HCT116 (cell line): ENCODE results near the gene ITGA7. TPM values are rescaled to one million over a fixed set of nuclear protein-coding genes. Genes with fewer than 3 reads are reported as not detected.

Experiments
- ATAC-seq: fragments of 200-7000 bp; cut with Tn5 transposase; 2 replicates; pipeline ENCODE4 v1.9.1; 2020; ENCODE audit warnings: mild to moderate bottlenecking, moderate library complexity
- BruUV-seq: library from RNA; stranded (reverse); fragments of 400-500 nt; replicated peaks from 2 replicates; lab custom pipeline; 2021; lab: Mats Ljungman, UMichigan
- CTCF ChIA-PET: fragments of 300-600 bp; sonication (Branson Sonifier 250); formaldehyde crosslinking; loops from one replicate; lab custom pipeline; 2021; ENCODE audit warnings: antibody characterized with exemption; lab: Charles Lee
- POLR2A ChIA-PET: fragments of 300-600, 350-600 bp; sonication (Branson Sonifier 250); formaldehyde crosslinking; loops from one replicate; lab custom pipeline; 2021; ENCODE audit warnings: antibody characterized with exemption; lab: Charles Lee
- RAD21 ChIA-PET, 2 experiments: fragments of 300-600 bp; sonication (Branson Sonifier 250); formaldehyde crosslinking; loops; one replicate each; lab custom pipeline; 2023; ENCODE audit warnings: low total read pairs in 2 of 2; ENCODE audit not compliant: uncharacterized antibody in 2 of 2, unreplicated experiment in 2 of 2, low non-redundant PET in 1 of 2; lab: Charles Lee
- DNase-seq: peaks from one replicate; pipeline ENCODE4 v3.0.0-alpha.2; 2010; ENCODE audit warnings: low read depth, low spot score
- H2AFZ ChIP-seq: fragments of 200-600 bp; shearing (Covaris generic), sonication (generic); 2 replicates; pipeline ENCODE4 v1.6.1; 2017; ENCODE audit warnings: low read depth, mixed run types, mixed read lengths, antibody characterized with exemption, low read length; ENCODE audit not compliant: poor library complexity, severe bottlenecking
- H3K27ac ChIP-seq: 2 replicates; pipeline ENCODE4 v1.5.1; 2012; ENCODE audit warnings: low read depth, low read length
- H3K27me3 ChIP-seq: fragments of 200-600 bp; sonication (generic); 2 replicates; pipeline ENCODE4 v1.6.1; 2016; ENCODE audit warnings: mixed run types, low read length, mixed read lengths; ENCODE audit not compliant: insufficient read depth
- H3K36me3 ChIP-seq, 2 experiments: fragments of 200-500 bp in 1 of 2; fragments of 200-600 bp in 1 of 2; sonication (Bioruptor generic) in 1 of 2; sonication (generic) in 1 of 2; 2 replicates each; pipeline versions ENCODE4 v1.5.1 to v1.6.1; 2014 to 2016; ENCODE audit warnings: low read length in 2 of 2, inconsistent platforms in 1 of 2, mixed read lengths in 1 of 2, mixed run types in 1 of 2; ENCODE audit not compliant: insufficient read depth in 2 of 2, control insufficient read depth in 1 of 2
- H3K4me1 ChIP-seq, 2 experiments: fragments of 200-600 bp in 1 of 2; sonication (generic) in 1 of 2; 2 replicates each; pipeline versions ENCODE4 v1.5.1 to v1.6.1; 2012 to 2017; ENCODE audit warnings: low read length in 2 of 2, inconsistent platforms in 1 of 2, mild to moderate bottlenecking in 1 of 2, mixed read lengths in 1 of 2, mixed run types in 1 of 2, moderate library complexity in 1 of 2; ENCODE audit not compliant: insufficient read depth in 2 of 2, control insufficient read depth in 1 of 2
- H3K4me2 ChIP-seq: fragments of 200-600 bp; sonication (generic); 2 replicates; pipeline ENCODE4 v1.6.1; 2017; ENCODE audit warnings: mixed run types, low read length, mixed read lengths
- H3K4me3 ChIP-seq, 2 experiments: fragments of 200-600 bp in 1 of 2; sonication (generic) in 1 of 2; replicated peaks in 1 of 2; 2 replicates each; pipeline ENCODE4 v1.5.1; 2011 to 2016; ENCODE audit warnings: low read length in 2 of 2, control low read depth in 1 of 2, low read depth in 1 of 2, mild to moderate bottlenecking in 1 of 2, mixed read lengths in 1 of 2, mixed run types in 1 of 2
- H3K79me2 ChIP-seq: fragments of 200-600 bp; sonication (generic); 2 replicates; pipeline ENCODE4 v1.6.1; 2017; ENCODE audit warnings: mild to moderate bottlenecking, mixed run types, low read length, moderate library complexity, mixed read lengths; ENCODE audit not compliant: insufficient read depth
- H3K9ac ChIP-seq: fragments of 200-600 bp; sonication (generic); 2 replicates; pipeline ENCODE4 v1.6.1; 2016; ENCODE audit warnings: low read length, mixed read lengths
- H3K9me2 ChIP-seq: fragments of 200-600 bp; sonication (generic), shearing (Covaris generic); 2 replicates; pipeline ENCODE4 v1.6.1; 2017; ENCODE audit warnings: mixed run types, mild to moderate bottlenecking, moderate library complexity; ENCODE audit not compliant: insufficient read depth
- H3K9me3 ChIP-seq, 2 experiments: fragments of 200-500 bp in 1 of 2; fragments of 200-600 bp in 1 of 2; sonication (Bioruptor generic) in 1 of 2; sonication (generic) in 1 of 2; 2 replicates each; pipeline ENCODE4 v1.6.1; 2014 to 2017; ENCODE audit warnings: low read length in 2 of 2, mixed read lengths in 2 of 2, inconsistent platforms in 1 of 2, low read depth in 1 of 2, mild to moderate bottlenecking in 1 of 2, mixed run types in 1 of 2, moderate library complexity in 1 of 2; ENCODE audit not compliant: control insufficient read depth in 1 of 2, insufficient read depth in 1 of 2
- H4K20me1 ChIP-seq: fragments of 200-600 bp; sonication (generic), shearing (Covaris generic); 2 replicates; pipeline ENCODE4 v1.6.1; 2017; ENCODE audit warnings: mixed run types, mild to moderate bottlenecking, moderate library complexity; ENCODE audit not compliant: insufficient read depth
- EGR1 ChIP-seq: IDR thresholded peaks from 2 replicates; pipeline ENCODE4 v1.6.1; 2012; ENCODE audit warnings: low read depth
- EZH2 ChIP-seq: fragments of 200-600 bp; sonication (generic); IDR thresholded peaks from 2 replicates; pipeline ENCODE4 v1.6.1; 2017; ENCODE audit warnings: antibody characterized with exemption, mixed run types
- EZH2phosphoT487 ChIP-seq: fragments of 200-600 bp; IDR thresholded peaks from 2 replicates; pipeline ENCODE4 v1.6.1; 2018; ENCODE audit warnings: antibody characterized with exemption, borderline replicate concordance
- FOSL1 ChIP-seq: IDR thresholded peaks from 2 replicates; pipeline ENCODE4 v1.6.1; 2012; ENCODE audit warnings: low read depth
- JUND ChIP-seq: IDR thresholded peaks from 2 replicates; pipeline ENCODE4 v1.6.1; 2012
- POLR2A ChIP-seq: IDR thresholded peaks from 2 replicates; pipeline ENCODE4 v1.7.0; 2011; ENCODE audit warnings: borderline replicate concordance; ENCODE audit not compliant: insufficient read depth, insufficient read length; ENCODE audit errors: extremely low read depth
- POLR2AphosphoS5 ChIP-seq: IDR thresholded peaks from 2 replicates; pipeline ENCODE4 v1.6.1; 2011; ENCODE audit warnings: mild to moderate bottlenecking, low read depth, low read length, moderate library complexity
- RAD21 ChIP-seq: IDR thresholded peaks from 2 replicates; pipeline ENCODE4 v1.6.1; 2012; ENCODE audit warnings: low read depth, mild to moderate bottlenecking
- SP1 ChIP-seq: IDR thresholded peaks from 2 replicates; pipeline ENCODE4 v1.6.1; 2012; ENCODE audit warnings: low read depth
- SRF ChIP-seq: IDR thresholded peaks from 2 replicates; pipeline ENCODE4 v1.6.1; 2012; ENCODE audit warnings: low read depth
- TCF7L2 ChIP-seq: IDR thresholded peaks from 2 replicates; pipeline ENCODE4 v1.7.0; 2011; ENCODE audit warnings: borderline replicate concordance, inconsistent platforms; ENCODE audit not compliant: insufficient read depth, insufficient read length; ENCODE audit errors: extremely low read depth
- YY1 ChIP-seq: IDR thresholded peaks from 2 replicates; pipeline ENCODE4 v1.6.1; 2011; ENCODE audit warnings: low read length, low read depth, moderate library complexity, mild to moderate bottlenecking; ENCODE audit not compliant: insufficient replicate concordance; ENCODE audit errors: extremely low read depth
- ZFX ChIP-seq: fragments of 450-650 bp; IDR thresholded peaks from 2 replicates; pipeline ENCODE4 v1.6.1; 2017
- ZNF274 ChIP-seq: fragments of 200-500 bp; sonication (Bioruptor generic); IDR thresholded peaks from 2 replicates; pipeline ENCODE4 v1.6.1; 2014; ENCODE audit warnings: mild to moderate bottlenecking, low read depth, low read length, inconsistent platforms
- intact Hi-C: fragments of 100-400 bp; cut with micrococcal nuclease; formaldehyde crosslinking; loops from 2 replicates; pipeline ENCODE4 v1.10.0; 2022
- total RNA-seq: library from RNA; stranded (reverse); gene quantifications from one replicate; pipeline ENCODE4 v1.2.1, GENCODE V29; 2021; ENCODE audit not compliant: unreplicated experiment
- TF ChIP-seq, protein P1 (sequence below): IDR thresholded peaks from 2 replicates; pipeline ENCODE4 v1.6.1; 2012
- TF ChIP-seq, protein P2 (sequence below): IDR thresholded peaks from 2 replicates; pipeline ENCODE4 v1.6.1; 2012
- TF ChIP-seq, protein P3 (sequence below), 3 experiments: fragments of 200-600 bp in 1 of 3; sonication (generic) in 1 of 3; IDR thresholded peaks in 2 of 3; conservative IDR thresholded peaks in 1 of 3; 2 replicates each; pipeline ENCODE4 v1.5.1; 2012 to 2017; ENCODE audit warnings: low read depth in 2 of 3, low read length in 2 of 3, antibody characterized with exemption in 1 of 3, borderline replicate concordance in 1 of 3, control low read depth in 1 of 3, mild to moderate bottlenecking in 1 of 3, mixed read lengths in 1 of 3, mixed run types in 1 of 3, moderate library complexity in 1 of 3; ENCODE audit not compliant: insufficient read depth in 1 of 3
- TF ChIP-seq, protein P4 (sequence below): IDR thresholded peaks from 2 replicates; pipeline ENCODE4 v1.6.1; 2011; ENCODE audit warnings: mild to moderate bottlenecking, low read length, moderate library complexity; ENCODE audit not compliant: insufficient replicate concordance; ENCODE audit errors: extremely low read depth
- TF ChIP-seq, protein P5 (sequence below): IDR thresholded peaks from 2 replicates; pipeline ENCODE4 v1.6.1; 2012; ENCODE audit warnings: low read depth

ITGA7 gene
- total RNA-seq, 1 experiment from 2014 or later = 17.8 TPM

DNA sequence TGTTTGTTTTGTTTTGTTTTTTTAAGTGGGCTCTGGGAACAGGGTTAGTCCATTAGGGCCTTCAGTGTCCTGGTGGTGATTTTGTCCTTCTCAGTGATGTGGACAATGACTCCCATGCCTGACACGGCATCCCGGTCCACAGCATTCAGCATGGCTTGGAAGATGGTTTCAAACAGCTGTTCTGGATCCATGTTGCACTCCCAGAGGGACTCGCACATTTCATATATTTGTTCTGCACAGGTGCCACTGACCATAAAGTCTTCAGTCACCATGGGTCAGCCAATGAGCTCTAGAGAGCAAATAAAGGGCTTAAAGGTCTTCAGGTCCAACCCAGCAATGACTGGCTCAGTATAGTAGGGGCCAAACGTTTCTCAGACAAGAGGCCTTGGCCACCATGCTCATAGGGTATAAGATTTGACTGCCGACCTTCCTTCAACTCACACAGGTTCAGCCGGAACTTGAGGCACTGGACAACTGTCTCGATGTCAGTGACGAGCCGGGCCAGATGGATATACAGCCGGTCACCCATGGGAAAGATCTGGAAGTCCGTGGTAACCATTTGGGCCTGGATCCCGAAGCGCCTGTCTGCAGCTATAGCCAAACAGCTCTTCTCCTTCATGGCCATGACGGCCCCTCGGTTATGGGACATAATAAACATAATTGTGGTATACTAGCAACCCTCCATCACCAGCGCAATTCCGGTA, 53.0 kb downstream of the ITGA7 start:
- intact Hi-C loops = loop anchor here (10.0 kb wide), 1 partner anchor 140 kb away; no protein-coding TSS in a partner anchor
- no peaks in the 10 kb centered on the region for H4K20me1 ChIP-seq
- no peaks in the 10 kb centered on the region for H3K36me3 ChIP-seq
- no peaks in the 10 kb centered on the region for H3K79me2 ChIP-seq
- no peaks in the 10 kb centered on the region for H3K27me3 ChIP-seq
- no peak overlapping the region for H3K4me2 ChIP-seq
- no peaks in the 10 kb centered on the region for H3K9me2 ChIP-seq
- ATAC-seq = no peak
- ChIA-PET POLR2A (no interaction called here), CTCF (interaction anchor here (0.9 to 5.1 kb wide), 4 partner anchors 8 to 83 kb away, joined by 3 to 40 read pairs (median 18); no protein-coding TSS in a partner anchor), RAD21 (interaction anchor here in 1 of 2 experiments (0.9 kb wide), 1 partner anchor 9 kb away, joined by 3 read pairs; no protein-coding TSS in a partner anchor)
- no peaks in the 10 kb centered on the region for H3K4me1 ChIP-seq
- no peak for DNase-seq
- H3K4me3 ChIP-seq = no peak overlapping the region
- H3K27ac ChIP-seq = no peak overlapping the region
- no TSS peak for BruUV-seq
- H2AFZ ChIP-seq = no peak overlapping the region
- no peaks in the 10 kb centered on the region for H3K9me3 ChIP-seq
- H3K9ac ChIP-seq = no peak overlapping the region
- TF ChIP-seq YY1 (no peak), EGR1 (no peak), SP1 (no peak), EZH2 (no peak), FOSL1 (no peak), POLR2A (no peak), ZNF274 (no peak), TCF7L2 (no peak), SRF (no peak), EZH2phosphoT487 (no peak), JUND (no peak), ZFX (no peak), RAD21 (no peak), POLR2AphosphoS5 (no peak)
- TF ChIP-seq, protein P1, sequence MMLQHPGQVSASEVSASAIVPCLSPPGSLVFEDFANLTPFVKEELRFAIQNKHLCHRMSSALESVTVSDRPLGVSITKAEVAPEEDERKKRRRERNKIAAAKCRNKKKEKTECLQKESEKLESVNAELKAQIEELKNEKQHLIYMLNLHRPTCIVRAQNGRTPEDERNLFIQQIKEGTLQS = no peak
- TF ChIP-seq, protein P2, sequence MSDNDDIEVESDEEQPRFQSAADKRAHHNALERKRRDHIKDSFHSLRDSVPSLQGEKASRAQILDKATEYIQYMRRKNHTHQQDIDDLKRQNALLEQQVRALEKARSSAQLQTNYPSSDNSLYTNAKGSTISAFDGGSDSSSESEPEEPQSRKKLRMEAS = no peak
- TF ChIP-seq, protein P3, sequence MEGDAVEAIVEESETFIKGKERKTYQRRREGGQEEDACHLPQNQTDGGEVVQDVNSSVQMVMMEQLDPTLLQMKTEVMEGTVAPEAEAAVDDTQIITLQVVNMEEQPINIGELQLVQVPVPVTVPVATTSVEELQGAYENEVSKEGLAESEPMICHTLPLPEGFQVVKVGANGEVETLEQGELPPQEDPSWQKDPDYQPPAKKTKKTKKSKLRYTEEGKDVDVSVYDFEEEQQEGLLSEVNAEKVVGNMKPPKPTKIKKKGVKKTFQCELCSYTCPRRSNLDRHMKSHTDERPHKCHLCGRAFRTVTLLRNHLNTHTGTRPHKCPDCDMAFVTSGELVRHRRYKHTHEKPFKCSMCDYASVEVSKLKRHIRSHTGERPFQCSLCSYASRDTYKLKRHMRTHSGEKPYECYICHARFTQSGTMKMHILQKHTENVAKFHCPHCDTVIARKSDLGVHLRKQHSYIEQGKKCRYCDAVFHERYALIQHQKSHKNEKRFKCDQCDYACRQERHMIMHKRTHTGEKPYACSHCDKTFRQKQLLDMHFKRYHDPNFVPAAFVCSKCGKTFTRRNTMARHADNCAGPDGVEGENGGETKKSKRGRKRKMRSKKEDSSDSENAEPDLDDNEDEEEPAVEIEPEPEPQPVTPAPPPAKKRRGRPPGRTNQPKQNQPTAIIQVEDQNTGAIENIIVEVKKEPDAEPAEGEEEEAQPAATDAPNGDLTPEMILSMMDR (IDR thresholded peaks at IDR 0.05 in 2 of 3, conservative IDR thresholded peaks at IDR 0.05 in 1 of 3; ENCODE audit: borderline replicate concordance in 1 of 3, insufficient read depth in 1 of 3, low read depth in 2 of 3, low read length in 2 of 3) = no peak
- TF ChIP-seq, protein P4, sequence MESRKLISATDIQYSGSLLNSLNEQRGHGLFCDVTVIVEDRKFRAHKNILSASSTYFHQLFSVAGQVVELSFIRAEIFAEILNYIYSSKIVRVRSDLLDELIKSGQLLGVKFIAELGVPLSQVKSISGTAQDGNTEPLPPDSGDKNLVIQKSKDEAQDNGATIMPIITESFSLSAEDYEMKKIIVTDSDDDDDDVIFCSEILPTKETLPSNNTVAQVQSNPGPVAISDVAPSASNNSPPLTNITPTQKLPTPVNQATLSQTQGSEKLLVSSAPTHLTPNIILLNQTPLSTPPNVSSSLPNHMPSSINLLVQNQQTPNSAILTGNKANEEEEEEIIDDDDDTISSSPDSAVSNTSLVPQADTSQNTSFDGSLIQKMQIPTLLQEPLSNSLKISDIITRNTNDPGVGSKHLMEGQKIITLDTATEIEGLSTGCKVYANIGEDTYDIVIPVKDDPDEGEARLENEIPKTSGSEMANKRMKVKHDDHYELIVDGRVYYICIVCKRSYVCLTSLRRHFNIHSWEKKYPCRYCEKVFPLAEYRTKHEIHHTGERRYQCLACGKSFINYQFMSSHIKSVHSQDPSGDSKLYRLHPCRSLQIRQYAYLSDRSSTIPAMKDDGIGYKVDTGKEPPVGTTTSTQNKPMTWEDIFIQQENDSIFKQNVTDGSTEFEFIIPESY = no peak
- TF ChIP-seq, protein P5, sequence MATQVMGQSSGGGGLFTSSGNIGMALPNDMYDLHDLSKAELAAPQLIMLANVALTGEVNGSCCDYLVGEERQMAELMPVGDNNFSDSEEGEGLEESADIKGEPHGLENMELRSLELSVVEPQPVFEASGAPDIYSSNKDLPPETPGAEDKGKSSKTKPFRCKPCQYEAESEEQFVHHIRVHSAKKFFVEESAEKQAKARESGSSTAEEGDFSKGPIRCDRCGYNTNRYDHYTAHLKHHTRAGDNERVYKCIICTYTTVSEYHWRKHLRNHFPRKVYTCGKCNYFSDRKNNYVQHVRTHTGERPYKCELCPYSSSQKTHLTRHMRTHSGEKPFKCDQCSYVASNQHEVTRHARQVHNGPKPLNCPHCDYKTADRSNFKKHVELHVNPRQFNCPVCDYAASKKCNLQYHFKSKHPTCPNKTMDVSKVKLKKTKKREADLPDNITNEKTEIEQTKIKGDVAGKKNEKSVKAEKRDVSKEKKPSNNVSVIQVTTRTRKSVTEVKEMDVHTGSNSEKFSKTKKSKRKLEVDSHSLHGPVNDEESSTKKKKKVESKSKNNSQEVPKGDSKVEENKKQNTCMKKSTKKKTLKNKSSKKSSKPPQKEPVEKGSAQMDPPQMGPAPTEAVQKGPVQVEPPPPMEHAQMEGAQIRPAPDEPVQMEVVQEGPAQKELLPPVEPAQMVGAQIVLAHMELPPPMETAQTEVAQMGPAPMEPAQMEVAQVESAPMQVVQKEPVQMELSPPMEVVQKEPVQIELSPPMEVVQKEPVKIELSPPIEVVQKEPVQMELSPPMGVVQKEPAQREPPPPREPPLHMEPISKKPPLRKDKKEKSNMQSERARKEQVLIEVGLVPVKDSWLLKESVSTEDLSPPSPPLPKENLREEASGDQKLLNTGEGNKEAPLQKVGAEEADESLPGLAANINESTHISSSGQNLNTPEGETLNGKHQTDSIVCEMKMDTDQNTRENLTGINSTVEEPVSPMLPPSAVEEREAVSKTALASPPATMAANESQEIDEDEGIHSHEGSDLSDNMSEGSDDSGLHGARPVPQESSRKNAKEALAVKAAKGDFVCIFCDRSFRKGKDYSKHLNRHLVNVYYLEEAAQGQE = no peak
